GM18951 (cell line): Measurements from ENCODE around the gene ARIH2.

ENCODE experiments used
- POLR2A ChIP-seq: IDR thresholded peaks from 4 replicates; pipeline ENCODE4 v1.6.1; 2011; ENCODE audit warnings: mild to moderate bottlenecking; ENCODE audit not compliant: insufficient read length, insufficient read depth; ENCODE audit errors: extremely low read depth
- in situ Hi-C: fragments of 300-500 bp; cut with MboI; formaldehyde crosslinking; loops from one replicate; pipeline ENCODE4 v1.12.0; 2022; ENCODE audit warnings: low sequenced_read_pairs, mixed read lengths, inconsistent platforms; ENCODE audit not compliant: unreplicated experiment

Gene ARIH2

GRCh38 chr3:48991851-48992545 is 73.4 kb downstream of the ARIH2 start:
- in situ Hi-C loops: no loop called here
- TF ChIP-seq POLR2A: no peak

GRCh38 chr3:48993834-48994233 is 75.2 kb downstream of the ARIH2 start:
- in situ Hi-C loops: no loop called here
- TF ChIP-seq POLR2A: no peak

GRCh38 chr3:48996640-48997039 is 78.0 kb downstream of the ARIH2 start:
- in situ Hi-C loops: no loop called here
- TF ChIP-seq POLR2A: no peak

GRCh38 chr3:48997102-48997635 is 78.5 kb downstream of the ARIH2 start:
- in situ Hi-C loops: no loop called here
- TF ChIP-seq POLR2A: no peak

- TF ChIP-seq POLR2A: no peak
- in situ Hi-C loops: no loop called here
Observed at GRCh38 chr3:48997714-48998637, 79.3 kb downstream of the ARIH2 start.

GRCh38 chr3:48999085-48999858 is 80.6 kb downstream of the ARIH2 start:
- no peak for TF ChIP-seq POLR2A
- in situ Hi-C loops: no loop called here

- TF ChIP-seq POLR2A: peak; percentile 12
- in situ Hi-C loops: no loop called here
Observed at GRCh38 chr3:49001155-49001554, 82.5 kb downstream of the ARIH2 start.

GRCh38 chr3:49004352-49005302 is 86.0 kb downstream of the ARIH2 start:
- in situ Hi-C loops: no loop called here
- TF ChIP-seq POLR2A: no peak

GRCh38 chr3:49005303-49005680 is 86.7 kb downstream of the ARIH2 start:
- no peak for TF ChIP-seq POLR2A
- in situ Hi-C loops: no loop called here

- in situ Hi-C loops: no loop called here
- no peak for TF ChIP-seq POLR2A
Observed at GRCh38 chr3:49005998-49006397, 87.4 kb downstream of the ARIH2 start.

- in situ Hi-C loops: no loop called here
- no peak for TF ChIP-seq POLR2A
Observed at GRCh38 chr3:49006408-49007067, 87.9 kb downstream of the ARIH2 start.

- in situ Hi-C loops: no loop called here
- TF ChIP-seq POLR2A: peak; percentile 90
Observed at GRCh38 chr3:49007068-49007770, 88.6 kb downstream of the ARIH2 start, which contains the start of gene WDR6. Gene WDR6, plus strand, starts transcription at chr3:49007391. Its CDS starts 41 bp downstream, at chr3:49007432.
